H54 (cell line): Measurements from ENCODE around the gene KRR1.

Experiments used
- DNase-seq: peaks from one replicate; pipeline ENCODE4 v3.0.0; 2011; ENCODE audit warnings: low spot score, mixed read lengths; ENCODE audit not compliant: insufficient read length
- FAIRE-seq: peaks from 3 replicates; lab custom pipeline; 2011; peaks lifted over from hg19 to GRCh38; lab: Jason Lieb, UNC
- POLR2A ChIP-seq: IDR thresholded peaks from 2 replicates; pipeline ENCODE4 v1.6.1; 2011; ENCODE audit warnings: low read depth, mild to moderate bottlenecking, low read length

Gene KRR1

DNA sequence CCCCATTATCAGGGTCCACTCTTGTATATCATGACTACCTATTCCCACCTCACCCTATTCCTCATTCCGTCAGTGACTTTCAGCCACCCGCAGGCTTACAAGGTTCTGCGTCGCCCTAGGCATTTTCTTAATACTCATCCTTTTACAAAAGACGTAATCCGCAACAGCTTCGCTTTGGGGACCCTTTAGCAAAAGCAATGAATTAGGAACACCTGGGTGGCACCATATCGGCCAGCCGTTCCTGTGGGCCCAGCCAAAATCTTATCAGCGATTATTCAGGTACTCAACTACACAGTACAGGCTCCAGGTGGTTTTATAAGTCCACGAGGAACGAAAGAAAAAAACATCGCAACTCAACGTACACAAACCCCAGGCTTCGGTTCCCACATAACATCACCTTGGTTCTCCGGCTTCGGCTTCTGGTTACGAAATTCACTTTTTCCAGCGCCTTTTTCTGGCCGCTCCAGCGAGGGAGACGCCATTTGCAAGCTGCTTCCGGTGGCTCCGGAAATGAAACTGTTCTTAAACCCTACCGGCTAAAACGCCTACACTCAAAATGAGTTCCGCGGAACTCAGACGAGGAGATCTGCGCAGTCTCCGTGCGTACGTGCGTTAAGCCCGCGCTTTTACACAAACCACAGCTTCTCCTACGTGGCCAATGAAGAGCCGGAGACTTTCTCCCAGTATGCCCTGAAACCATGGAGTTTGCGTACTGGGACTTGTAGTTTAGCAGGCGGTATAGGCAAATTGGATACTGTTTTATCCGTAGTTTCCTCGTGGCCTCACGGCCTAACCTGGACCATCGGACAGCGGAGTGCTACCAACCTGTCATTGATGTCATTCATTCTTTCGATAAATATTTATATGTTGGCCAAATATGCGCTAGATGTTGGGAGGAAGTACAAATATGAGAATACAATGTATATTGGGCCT lies at the start of gene KRR1:
KRR1 (minus strand) TSS at position 494 of the 933 bp plus-strand sequence; CDS start at position 482, 12 bp downstream.
- peak; percentile 46; the same call in 1 of the 2 replicates for TF ChIP-seq POLR2A
- DNase-seq (peak; percentile 51), FAIRE-seq (peak; percentile 97)

DNA sequence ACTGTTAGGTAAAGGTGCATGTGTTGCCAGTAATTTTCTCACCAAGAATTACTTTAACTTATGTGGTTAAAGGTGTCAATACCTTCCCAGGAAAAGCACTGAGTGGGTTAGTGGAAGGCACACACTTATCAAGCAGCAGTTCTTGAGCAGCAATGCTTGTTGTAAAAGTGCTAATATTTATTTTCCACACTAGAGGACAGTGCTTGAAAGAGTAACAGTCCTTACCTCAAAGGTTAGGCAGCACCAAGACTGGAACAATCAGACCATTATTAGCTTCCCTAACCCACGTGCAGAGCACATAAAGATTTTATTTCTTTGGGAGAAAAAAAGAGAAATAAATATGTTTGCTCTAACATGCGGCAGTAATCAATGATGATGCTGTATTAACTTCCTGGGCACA lies 48.8 kb upstream of the KRR1 start:
- DNase-seq (no peak), FAIRE-seq (peak; percentile 78)
- no peak for TF ChIP-seq POLR2A

DNA sequence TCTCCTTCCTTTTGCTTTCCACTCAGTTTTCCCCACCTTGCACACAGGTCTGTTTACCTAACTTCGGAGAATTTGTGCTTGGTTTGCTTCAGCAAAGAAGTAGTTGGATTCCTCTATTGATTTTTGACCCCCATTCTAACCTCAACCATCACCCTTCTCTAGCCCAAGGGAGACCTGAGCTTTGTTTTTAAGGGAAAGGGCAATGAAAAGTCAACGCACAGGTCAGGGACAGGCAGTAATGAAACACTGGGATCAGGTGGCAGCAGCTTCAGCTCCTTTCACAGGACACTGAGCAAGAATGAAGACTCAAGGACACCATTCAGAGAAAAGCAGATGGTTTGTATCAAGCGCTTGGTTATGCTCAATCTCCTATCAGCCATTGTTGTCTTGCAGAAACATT lies 46.9 kb upstream of the KRR1 start:
- FAIRE-seq, result no peak
- no peak for TF ChIP-seq POLR2A

DNA sequence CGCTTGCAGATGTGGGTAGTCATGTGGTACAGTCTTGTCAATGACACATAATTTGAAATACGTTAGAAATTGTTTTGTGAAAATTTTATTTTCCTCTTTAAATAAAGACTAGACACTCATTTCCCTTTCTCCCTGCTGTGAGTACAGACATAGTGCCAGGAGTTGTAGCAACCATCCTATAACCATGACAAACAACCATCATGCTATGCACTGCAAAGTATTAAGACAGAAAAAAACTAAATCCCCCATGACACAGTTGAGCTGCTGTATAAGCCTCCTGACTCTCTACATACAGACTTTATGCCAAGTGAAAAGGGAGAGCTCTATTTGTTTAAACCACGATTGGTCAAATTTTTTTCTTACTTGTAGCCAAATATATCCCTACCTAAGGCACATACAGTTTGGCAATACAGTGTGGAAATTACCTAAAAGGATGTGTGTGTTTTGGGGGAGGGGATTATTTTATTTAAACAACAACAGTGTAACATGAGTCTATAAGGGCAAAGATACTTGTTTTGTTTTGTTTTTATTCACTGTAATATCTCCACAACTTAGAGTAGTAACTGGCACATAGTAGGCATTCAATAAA lies 45.0 kb upstream of the KRR1 start:
- FAIRE-seq (peak; percentile 83), DNase-seq (no peak)
- TF ChIP-seq POLR2A, result no peak

More for the DNA sequence above, 46.9 kb upstream of the KRR1 start:
- no peak for DNase-seq

DNA sequence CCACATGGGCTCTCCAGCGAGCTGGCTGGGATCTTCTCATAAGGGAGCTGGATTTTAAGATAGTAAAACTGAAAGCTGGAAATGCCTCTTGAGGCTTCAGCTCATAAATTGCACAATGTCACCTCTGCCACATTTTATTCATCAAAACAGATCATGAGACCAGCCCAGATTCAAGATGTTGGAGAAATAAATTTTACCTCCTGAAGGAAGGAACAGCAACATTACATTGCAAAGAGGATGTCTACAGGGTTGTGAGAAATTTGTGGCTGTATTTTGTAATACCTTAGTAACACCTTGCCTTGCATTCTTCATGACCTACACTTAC lies 43.1 kb upstream of the KRR1 start:
- no peak for DNase-seq
- FAIRE-seq, result peak; percentile 48

DNA sequence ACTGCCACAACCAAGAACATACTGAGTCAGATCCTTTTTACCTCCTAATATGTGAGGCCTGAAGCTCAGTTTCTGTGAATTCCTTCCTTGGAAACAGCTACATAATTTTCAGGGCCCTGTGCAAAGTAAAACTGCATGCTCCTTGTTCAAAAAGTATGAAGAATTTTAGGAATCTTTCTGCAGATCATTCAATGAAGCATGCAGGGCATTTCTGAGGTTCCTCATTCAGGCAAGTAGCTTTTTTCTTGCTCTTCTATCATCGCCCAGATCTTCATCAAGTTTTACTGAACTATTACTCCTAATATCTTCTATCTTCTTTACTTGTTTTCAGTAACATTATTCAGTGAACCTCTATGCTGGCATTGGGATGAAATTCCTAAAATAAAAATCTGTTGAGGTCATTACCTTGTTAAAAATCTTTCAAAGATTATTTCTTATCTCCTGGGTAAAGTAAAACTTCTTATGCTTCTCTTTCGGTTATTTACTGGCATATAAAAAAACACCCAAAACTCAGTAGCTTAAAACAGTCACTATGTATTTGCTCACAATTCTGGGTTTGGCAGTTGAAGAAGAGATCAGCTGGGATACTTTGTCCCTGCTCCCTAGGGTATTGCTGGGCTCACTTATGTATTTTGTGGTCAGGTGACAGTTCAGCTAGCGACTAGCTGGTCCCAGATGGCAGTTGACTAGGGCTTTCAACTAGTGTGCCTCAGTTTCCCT lies 42.6 kb upstream of the KRR1 start:
- FAIRE-seq (no peak), DNase-seq (no peak)
- TF ChIP-seq POLR2A, result no peak

More for the DNA sequence above, 43.1 kb upstream of the KRR1 start:
- no peak for TF ChIP-seq POLR2A

DNA sequence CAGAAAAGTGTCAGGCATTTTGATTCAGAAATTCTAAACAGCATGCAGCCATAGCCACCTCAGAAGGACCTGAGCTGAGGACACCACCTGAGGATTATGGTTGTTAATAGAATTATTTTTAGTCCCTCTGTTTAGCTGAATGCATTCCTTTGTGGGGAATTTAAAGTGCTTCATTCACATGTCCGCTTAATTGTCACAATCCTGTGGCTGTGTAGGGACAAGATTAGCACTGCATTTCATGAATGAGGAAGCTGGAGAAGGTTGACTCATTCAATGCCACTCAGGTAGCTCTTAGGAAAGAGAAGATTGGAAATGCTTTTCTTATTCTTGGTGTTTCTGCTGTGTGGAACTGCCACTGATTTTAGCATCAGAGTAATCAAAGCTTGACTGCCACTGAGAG lies 42.0 kb upstream of the KRR1 start:
- no peak for TF ChIP-seq POLR2A
- DNase-seq (no peak), FAIRE-seq (peak; percentile 41)

DNA sequence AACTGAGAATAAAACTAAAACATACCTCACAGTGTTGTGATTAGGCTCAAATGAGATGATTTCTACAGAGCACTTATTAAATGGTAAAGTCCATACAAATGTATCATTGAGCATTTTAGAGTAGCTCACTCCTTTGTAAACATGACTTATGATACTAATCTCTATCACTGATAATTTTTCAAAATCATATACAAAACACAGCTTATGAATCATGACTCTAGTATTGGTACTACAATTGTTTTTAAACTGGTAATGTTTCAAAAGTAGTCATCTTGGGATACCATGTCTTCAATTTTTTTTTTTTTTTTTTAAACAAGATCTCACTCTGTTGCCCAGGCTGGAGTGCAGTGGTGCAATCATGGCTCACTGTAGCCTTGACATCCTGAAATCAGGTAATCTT lies 40.1 kb upstream of the KRR1 start:
- no peak for TF ChIP-seq POLR2A
- DNase-seq (no peak), FAIRE-seq (peak; percentile 23)

DNA sequence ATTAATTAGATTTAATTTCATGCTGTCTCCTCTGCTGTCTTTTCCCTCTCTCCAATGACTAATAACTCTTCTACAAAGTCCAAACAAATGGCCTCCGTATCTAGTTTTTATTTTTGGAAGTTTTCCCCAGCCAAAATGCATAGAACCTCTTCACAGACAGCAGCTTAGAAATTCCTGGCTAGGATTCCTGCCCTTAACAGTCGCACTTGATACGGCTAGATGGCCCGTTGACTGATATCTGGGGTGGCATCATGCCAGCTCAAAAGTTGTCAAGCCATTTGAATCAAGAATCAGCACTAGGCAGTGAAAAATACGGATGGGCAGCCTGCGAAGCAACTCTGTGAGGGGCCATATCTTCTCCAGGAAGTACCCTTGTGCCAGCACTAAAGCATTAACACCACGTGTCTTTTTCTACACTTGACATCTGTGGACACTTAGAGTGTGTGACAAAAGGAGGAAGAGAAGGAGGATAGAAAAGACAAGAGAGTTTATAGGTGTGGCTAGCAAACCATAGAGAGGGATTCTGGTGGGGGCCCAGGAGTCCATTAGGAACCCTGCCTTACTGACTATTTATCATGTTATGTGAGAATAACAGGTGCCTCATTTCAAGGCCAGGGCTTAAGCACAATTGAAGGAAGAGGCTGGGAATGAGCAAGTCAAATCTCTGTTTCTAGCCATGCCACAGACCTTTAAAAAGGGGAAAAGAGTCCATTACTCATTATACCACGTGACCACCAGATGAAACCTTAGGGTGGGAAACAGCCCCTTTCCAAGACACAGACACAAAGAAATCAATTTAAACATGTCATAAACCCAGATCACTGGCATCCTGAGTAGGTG lies 39.2 kb upstream of the KRR1 start:
- no peak for TF ChIP-seq POLR2A
- FAIRE-seq (peak; percentile 33), DNase-seq (no peak)

DNA sequence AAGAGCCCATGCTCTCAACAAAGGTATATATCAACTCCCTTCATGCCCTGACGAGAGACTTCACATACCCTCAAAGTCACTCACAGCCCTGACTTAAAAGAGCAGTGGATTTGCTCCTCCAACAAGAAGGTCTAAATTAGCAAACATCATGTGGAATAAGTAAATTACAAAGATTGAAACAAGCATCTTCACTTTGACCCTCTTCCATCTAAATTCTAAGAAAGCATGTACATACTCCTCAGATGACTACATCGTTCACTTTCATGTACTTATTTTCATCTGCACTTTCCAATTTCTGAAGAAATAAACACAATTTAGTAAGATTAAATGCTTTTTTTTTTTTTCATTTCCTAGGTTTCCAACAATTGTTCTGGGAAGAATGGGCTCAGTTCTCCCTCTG lies 38.6 kb upstream of the KRR1 start:
- FAIRE-seq (no peak), DNase-seq (no peak)
- no peak for TF ChIP-seq POLR2A

DNA sequence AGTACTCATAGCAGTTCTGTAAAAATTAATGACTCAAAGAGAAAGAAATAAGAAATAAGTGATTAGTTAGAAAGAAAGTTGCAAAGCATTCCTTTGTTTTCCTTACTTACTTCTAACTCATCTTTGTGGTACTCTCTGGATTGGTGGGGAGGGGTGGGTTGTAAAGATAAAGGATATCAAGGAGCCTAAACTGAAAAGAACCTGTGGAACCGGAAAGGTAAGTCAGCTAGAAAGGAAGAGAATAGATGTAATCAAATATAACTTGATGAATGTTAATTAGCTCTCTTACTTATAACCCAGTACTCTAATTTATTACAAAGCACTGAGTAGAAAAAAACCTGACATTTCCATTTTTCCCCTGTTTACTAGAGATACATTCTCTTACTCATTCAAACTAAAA lies 37.5 kb upstream of the KRR1 start:
- DNase-seq (no peak), FAIRE-seq (no peak)
- TF ChIP-seq POLR2A, result no peak

DNA sequence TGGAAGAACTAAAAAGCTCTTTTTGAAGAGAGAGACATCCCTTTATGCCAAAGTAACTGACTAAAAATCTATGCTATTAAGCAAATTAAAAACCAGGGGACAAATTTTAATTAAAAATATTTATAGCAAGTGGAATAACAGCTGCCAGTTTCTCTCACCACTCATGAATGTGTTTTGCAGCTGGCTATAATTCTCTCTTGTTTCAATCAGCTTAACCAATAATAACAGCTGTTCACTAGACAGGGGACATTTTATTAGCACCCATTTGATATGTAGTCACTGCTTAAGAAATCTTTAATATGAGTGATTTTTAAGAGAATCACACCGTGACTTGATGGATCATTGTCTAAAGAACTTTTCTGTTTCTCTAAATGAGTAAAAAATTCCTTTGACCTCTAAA lies 34.2 kb upstream of the KRR1 start:
- TF ChIP-seq POLR2A, result no peak
- DNase-seq (no peak), FAIRE-seq (no peak)

DNA sequence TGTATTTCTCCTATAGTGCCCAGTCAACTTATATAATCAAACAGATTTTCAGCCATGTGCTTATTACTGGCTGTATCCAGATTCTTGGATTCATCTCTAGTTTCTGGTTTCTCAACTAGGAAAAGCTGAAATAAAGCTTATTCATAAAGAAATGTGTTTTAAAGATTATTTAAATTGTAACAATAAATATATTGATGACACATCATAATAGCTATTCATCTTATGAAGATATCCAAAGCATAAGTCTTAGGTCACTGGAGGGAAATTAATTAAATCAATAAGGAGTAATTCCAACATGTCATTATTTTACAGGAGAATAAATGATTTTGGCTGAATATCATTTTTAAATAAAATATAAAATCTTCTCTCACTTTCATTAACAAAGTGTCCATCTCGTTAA lies 32.1 kb upstream of the KRR1 start:
- no peak for TF ChIP-seq POLR2A
- FAIRE-seq, result no peak
- no peak for DNase-seq
